ENCODE data around the gene TEAD1.

DNA sequence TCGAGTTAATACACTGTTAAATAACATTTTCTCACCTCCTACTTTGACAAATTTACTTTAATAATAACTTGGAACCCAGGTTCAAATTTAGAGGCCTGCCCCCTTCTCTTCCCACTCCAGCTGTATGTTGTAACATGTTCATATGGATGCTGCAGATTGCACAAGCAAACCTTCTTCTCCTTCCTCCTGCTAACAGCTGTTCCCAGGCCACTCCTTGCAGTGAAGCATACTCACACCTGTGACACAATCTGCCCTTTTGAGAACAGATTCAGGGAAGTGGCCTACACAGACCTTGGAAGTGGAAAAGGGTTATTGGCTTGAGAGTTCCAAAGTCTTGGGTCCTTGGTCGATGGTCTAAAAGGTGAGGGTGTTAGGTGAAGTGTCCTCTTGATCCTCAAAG, 131.9 kb downstream of the TEAD1 start:
- TF ChIP-seq POLR2A (IDR thresholded peaks at IDR 0.05) (no peak), EP300 (IDR thresholded peaks at IDR 0.05) (no peak)
- TF ChIP-seq, protein P1, sequence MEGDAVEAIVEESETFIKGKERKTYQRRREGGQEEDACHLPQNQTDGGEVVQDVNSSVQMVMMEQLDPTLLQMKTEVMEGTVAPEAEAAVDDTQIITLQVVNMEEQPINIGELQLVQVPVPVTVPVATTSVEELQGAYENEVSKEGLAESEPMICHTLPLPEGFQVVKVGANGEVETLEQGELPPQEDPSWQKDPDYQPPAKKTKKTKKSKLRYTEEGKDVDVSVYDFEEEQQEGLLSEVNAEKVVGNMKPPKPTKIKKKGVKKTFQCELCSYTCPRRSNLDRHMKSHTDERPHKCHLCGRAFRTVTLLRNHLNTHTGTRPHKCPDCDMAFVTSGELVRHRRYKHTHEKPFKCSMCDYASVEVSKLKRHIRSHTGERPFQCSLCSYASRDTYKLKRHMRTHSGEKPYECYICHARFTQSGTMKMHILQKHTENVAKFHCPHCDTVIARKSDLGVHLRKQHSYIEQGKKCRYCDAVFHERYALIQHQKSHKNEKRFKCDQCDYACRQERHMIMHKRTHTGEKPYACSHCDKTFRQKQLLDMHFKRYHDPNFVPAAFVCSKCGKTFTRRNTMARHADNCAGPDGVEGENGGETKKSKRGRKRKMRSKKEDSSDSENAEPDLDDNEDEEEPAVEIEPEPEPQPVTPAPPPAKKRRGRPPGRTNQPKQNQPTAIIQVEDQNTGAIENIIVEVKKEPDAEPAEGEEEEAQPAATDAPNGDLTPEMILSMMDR (IDR thresholded peaks at IDR 0.05), result no peak
